GM12801 (cell line): Measurements from ENCODE around the gene GPD1.

ENCODE experiments used
- CTCF ChIP-seq: IDR thresholded peaks from one replicate; pipeline ENCODE4 v1.5.1; 2011; ENCODE audit warnings: control low read depth; ENCODE audit not compliant: insufficient read length; ENCODE audit errors: extremely low read depth

Gene GPD1

DNA sequence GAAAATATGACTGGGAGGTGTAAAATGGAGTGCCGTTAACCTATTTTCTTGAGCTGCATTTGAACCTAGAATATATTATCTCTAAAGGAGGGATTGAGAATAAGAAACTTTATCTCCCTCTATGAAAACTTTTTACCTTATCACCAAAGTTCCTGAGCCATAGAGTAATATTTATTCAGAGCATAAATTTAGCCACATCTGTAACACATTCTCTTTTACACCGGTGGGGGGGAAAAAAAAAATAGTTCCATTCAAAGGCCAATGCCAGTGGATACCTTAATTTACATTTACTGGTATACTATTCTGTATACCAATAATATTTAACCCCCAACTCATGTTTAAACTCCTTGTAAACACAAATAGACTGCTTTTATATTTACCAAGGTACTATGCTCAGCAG lies 41.6 kb downstream of the GPD1 start:
- TF ChIP-seq CTCF = no peak

DNA sequence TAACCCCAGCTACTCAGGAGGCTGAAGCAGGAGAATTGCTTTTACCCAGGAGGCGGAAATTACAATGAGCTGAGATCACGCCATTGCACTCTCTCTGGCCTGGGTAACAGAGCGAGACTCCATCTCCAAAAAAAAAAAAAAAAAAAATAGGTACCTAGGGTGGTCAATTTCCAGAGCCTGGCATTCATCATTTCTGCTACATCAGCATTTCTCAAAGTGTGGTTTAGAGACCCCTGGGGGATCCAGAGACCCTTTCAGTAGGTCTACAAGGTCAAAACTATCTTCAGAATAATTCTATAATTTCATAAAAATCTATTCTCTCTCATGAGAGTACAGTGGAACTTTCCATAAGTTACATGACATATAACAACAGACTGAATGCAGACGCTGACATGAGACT lies 43.5 kb downstream of the GPD1 start:
- TF ChIP-seq CTCF = no peak

DNA sequence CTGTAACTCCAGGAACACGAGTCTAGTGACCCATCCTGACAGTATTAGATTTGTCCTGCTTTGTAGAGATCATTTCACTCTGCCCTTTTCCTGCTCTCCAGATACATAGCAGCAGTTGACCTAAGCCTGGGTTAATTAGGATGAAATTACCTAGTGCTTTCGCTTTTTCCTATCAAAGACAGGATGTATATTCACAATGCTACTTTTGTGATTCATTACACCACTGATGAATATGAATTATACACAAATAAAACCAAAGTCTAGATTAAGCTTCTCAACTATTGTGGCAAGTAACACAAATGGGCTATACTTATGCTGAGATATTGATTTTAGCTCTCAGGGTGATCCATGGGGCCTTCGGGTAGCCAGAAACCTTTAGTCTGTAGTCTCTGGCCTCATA lies 45.5 kb downstream of the GPD1 start:
- TF ChIP-seq CTCF = no peak

DNA sequence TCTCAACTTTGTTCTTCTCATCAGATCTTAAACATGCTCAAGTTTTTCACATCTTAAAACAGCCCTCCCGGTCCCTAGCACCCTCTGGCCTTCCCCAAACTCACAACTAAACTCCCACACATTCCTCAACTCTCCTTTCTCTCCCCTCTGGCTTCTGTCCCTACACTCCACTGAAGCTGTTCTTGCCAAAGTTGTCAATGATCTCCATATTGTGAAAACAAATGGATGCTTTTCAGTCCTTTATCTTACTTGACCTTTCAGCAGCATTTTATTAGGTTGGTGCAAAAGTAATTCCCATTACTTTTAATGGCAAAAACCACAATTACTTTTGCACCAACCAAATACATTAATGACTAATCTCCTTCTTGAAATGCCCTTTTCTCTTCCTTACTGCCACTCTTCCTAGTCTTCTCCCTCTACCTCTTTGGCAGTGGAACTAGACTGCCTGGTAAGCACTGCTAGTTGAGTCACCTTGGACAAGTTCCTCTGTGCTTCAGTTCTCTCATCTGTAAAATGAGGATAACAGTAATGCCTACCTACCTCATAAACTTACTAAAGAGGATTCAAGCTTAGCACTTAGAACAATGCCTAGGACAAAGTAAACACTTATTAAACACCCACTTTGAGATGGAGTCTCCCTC lies 47.4 kb downstream of the GPD1 start:
- TF ChIP-seq CTCF = no peak

DNA sequence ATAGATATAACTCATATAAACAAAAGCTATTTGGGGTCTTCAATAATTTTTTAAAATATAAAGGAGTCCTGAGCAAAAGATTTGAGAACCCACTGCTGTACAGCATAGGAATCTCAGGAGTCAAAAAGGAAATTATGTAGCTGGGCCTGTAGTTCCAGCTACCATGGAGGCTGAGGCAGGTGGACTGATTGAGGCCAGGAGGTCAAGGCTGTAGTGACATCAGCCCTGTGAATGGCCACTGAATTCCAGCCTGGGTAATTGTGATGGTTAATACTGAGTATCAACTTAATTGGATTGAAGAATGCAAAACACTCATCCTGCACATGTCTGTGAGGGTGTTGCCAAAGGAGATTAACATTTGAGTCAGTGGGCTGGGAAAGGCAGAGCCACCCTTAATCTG lies 52.8 kb downstream of the GPD1 start:
- TF ChIP-seq CTCF = no peak

DNA sequence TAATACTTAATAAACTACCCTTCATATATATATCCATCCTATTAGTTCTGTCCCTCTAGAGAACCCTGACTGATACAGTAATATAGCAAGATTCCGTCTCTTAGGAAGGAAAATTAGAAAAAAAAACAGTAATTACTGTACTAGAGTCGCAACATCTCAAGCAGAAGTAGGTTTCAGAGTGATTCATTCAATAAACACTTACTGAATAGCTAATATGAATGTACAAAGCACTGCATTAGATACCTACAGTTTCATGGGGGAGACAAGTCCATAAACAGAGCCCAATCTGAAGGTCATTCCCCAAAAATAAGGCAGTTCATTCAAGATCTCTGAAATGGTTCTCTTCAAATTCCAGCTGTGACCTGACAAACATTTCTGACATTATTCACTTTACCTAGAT lies 53.5 kb downstream of the GPD1 start:
- no peak for TF ChIP-seq CTCF

DNA sequence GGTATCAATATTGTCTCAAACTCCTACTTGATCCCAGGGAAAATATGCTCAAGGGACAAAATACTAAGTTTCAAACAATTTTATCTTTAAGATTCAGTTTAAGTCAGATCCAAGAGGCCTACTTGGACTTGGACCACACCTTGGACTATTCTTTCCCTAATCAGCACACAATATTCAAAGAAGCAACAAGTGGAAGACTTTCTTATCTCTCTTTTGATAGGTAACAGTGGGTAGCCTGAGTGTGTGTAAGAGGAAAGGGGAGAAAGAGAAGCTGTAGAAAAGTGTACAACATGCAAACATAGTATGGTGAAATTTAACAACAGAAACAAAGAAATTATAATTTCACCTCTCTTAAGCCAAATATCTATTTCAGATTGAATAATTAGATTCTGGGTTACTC lies 56.8 kb downstream of the GPD1 start:
- no peak for TF ChIP-seq CTCF
